PC-3 (cell line): ENCODE results near the gene KIAA1549.

Experiments used
- CTCF ChIP-seq: fragments of 300-600 bp; sonication (generic); conservative IDR thresholded peaks from 2 replicates; pipeline ENCODE4 v1.5.1; 2017; ENCODE audit warnings: antibody characterized with exemption, low read depth, mild to moderate bottlenecking, low read length
- EZH2 ChIP-seq: fragments of 300-600 bp; sonication (generic); IDR thresholded peaks from one replicate; pipeline ENCODE4 v1.6.1; 2017; ENCODE audit warnings: antibody characterized with exemption, mild to moderate bottlenecking, low read length; ENCODE audit not compliant: unreplicated experiment

- TF ChIP-seq CTCF (no peak), EZH2 (no peak)
Measured at GRCh38 chr7:138848056-138848980, 132.9 kb downstream of the KIAA1549 start.
